Epithelial cell of proximal tubule (primary cell): ENCODE results near the gene NDUFAF8. TPM values are rescaled to one million over a fixed set of nuclear protein-coding genes. Genes with fewer than 3 reads are reported as not detected.

ENCODE experiments used
- DNase-seq: peaks from one replicate; pipeline ENCODE4 v3.0.0-alpha.2; 2011; ENCODE audit warnings: low read depth
- H3K4me3 ChIP-seq: 2 replicates; pipeline ENCODE4 v1.5.1; 2011; ENCODE audit warnings: low read depth, mild to moderate bottlenecking, low read length
- total RNA-seq: library from RNA; depleted of rRNA; stranded (reverse); fragments of >200 nt; gene quantifications from 2 replicates; pipeline ENCODE4 v1.2.3, GENCODE V29; 2015
- TF ChIP-seq, protein P1 (sequence below): conservative IDR thresholded peaks from 2 replicates; pipeline ENCODE4 v1.5.1; 2012; ENCODE audit warnings: low read depth, mild to moderate bottlenecking, low read length

The NDUFAF8 gene
- total RNA-seq, 1 donor from 2014 or later = 51.9 TPM

DNA sequence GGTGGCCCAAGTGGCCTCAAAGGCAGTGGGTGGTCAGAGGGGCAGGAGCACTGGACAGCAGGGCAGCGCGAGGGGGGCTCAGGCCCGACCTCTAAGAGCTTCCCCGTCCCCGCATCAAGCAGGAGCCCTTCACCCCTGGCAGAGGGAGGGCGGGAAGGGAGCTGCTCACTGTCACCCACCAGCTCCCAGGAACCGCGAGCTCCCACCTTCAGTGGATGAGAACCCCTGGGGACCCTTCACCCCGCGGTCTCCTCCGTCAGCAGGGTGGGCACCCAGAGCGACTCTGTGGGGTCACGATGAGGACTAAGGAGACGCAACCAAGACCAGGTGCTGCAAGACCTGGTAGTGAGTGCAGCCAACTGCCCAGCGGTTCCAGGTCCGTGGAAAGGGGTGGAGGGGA, 30.0 kb upstream of the NDUFAF8 start:
- TF ChIP-seq, protein P1, sequence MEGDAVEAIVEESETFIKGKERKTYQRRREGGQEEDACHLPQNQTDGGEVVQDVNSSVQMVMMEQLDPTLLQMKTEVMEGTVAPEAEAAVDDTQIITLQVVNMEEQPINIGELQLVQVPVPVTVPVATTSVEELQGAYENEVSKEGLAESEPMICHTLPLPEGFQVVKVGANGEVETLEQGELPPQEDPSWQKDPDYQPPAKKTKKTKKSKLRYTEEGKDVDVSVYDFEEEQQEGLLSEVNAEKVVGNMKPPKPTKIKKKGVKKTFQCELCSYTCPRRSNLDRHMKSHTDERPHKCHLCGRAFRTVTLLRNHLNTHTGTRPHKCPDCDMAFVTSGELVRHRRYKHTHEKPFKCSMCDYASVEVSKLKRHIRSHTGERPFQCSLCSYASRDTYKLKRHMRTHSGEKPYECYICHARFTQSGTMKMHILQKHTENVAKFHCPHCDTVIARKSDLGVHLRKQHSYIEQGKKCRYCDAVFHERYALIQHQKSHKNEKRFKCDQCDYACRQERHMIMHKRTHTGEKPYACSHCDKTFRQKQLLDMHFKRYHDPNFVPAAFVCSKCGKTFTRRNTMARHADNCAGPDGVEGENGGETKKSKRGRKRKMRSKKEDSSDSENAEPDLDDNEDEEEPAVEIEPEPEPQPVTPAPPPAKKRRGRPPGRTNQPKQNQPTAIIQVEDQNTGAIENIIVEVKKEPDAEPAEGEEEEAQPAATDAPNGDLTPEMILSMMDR = no peak
- DNase-seq = no peak
- H3K4me3 ChIP-seq = no peak overlapping the region

DNA sequence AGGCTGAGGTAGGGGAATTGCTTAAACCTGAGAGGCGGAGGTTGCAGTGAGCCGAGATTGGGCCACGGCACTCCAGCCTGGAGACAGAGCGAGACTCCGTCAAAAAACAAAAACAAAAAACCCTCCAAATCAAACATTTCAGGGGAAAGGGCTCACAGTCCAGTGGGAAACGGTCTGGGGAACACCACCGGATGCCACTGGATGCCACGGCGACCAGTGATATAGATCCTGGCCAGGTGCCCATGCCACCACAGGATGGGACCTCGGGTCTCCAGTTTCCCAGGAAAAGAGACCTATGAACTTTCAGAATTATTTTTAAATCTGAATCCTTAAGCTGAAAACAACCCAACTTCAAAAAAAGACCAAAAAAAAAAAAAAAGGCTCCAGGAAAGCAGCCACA, 28.7 kb upstream of the NDUFAF8 start:
- TF ChIP-seq, protein P1 = no peak
- no peak for DNase-seq
- H3K4me3 ChIP-seq = no peak overlapping the region

DNA sequence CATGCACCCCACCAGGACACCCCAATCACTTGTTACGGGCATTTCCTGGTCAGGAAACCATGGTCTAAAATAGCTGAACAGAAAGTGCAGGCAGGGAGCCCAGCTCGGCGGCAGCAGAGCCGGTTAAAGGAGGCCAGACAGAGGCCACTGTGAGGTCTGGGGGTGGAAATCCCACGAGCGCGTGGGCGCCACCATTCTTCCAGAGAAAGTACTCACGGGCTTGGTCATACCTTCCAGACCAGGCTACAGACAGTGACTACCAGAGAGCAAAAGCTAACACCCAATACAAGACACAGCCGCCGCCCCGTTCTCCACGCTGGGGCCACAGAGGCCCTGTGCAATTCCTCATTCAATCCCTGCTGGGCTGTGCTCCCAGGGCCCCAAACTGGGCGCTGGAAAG, 28.2 kb upstream of the NDUFAF8 start:
- DNase-seq = no peak
- H3K4me3 ChIP-seq = no peak overlapping the region
- TF ChIP-seq, protein P1 = no peak

DNA sequence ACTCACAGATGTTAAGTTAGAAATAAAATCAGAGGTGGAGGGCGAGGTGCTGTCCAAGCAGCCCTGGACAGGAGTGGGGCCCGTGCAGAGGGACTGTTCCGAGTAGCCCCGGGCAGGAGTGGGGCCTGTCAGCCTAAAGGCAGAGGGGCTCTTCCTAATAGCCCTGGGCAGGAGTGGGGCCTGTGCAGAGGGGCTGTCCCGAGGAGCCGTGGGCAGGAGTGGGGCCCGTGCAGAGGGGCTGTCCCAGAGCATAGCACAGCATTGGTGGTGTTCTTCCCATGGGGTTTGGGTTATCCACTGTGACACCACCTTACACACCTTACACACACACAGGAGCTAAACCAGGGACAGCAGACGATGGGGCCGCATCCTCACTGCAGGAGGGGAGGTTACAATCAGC, 26.8 kb upstream of the NDUFAF8 start:
- no peak for DNase-seq
- TF ChIP-seq, protein P1 = no peak
- H3K4me3 ChIP-seq = no peak overlapping the region

DNA sequence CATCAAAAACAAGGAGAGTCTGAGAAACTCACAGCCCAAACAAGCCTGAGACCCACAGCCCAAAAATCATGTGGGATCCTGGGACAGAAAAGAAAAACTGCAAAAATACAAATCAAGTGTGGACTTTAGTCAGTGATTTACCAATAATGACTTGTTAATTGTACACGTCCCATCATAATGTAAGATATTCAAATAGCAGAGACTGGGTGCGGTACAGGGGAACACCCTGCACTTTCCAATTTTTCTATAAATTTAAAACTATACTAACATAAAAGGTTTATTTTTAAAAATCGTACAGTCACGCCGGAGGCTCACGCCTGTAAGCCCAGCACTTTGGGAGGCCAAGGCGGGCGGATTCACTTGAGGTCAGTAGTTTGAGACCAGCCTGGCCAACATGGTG, 25.1 kb upstream of the NDUFAF8 start:
- DNase-seq = no peak
- TF ChIP-seq, protein P1 = no peak
- no peak overlapping the region for H3K4me3 ChIP-seq

DNA sequence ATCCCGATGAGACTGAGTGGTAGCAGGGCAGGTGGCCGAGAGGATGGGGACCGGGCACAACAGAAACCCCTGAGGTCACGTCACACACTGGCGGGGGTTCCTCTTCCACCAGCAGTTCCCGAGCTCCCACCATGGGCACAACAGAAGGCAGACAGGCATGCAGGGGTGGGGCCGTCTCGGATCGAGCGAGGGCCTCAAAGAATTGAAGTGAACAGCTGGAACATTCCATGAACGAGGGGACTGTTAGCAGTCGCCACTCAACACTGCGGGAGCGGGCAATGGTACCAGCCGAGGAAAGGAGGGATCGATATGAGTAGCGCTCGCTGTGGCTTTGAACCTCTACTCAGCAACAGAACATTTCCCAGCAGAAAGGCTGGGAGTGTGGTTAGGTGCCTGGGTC, 21.6 kb upstream of the NDUFAF8 start:
- H3K4me3 ChIP-seq = no peak overlapping the region
- TF ChIP-seq, protein P1 = no peak
- DNase-seq = no peak

DNA sequence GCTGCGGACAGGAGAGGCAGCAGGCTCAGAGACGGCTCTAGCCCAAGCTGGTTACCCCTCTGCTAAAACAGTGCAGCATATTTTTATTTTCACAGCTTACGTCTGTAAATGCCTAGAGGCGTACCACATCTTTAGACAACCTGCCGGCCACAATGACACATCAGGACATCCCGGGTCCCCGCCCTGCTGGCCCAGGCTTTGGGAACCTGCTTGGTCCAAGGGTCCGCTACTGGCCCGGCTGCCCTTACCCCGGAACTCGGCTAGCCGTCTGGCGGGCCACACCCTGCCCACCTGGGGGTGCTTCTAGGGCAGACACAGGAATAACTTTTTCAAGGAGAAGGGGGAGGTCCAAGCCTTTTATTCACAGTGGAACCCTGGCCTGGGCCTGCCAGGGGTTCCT, 20.7 kb upstream of the NDUFAF8 start:
- no peak overlapping the region for H3K4me3 ChIP-seq
- TF ChIP-seq, protein P1 = no peak

More for the DNA sequence above, 20.7 kb upstream of the NDUFAF8 start:
- no peak for DNase-seq
